Astrocyte (in vitro differentiated cells and primary cell): Measurements from ENCODE around the gene SLITRK1.

Experiments
- EZH2 ChIP-seq: IDR thresholded peaks from 2 replicates; pipeline ENCODE4 v1.6.1; 2012; ENCODE audit warnings: mild to moderate bottlenecking, low read length, inconsistent platforms; ENCODE audit not compliant: insufficient read depth
- TF ChIP-seq, protein P1 (sequence below): IDR thresholded peaks from 2 replicates; pipeline ENCODE4 v1.5.1; 2011; ENCODE audit warnings: low read depth, mild to moderate bottlenecking, inconsistent platforms, low read length, moderate library complexity; ENCODE audit not compliant: insufficient read depth

- TF ChIP-seq, protein P1, sequence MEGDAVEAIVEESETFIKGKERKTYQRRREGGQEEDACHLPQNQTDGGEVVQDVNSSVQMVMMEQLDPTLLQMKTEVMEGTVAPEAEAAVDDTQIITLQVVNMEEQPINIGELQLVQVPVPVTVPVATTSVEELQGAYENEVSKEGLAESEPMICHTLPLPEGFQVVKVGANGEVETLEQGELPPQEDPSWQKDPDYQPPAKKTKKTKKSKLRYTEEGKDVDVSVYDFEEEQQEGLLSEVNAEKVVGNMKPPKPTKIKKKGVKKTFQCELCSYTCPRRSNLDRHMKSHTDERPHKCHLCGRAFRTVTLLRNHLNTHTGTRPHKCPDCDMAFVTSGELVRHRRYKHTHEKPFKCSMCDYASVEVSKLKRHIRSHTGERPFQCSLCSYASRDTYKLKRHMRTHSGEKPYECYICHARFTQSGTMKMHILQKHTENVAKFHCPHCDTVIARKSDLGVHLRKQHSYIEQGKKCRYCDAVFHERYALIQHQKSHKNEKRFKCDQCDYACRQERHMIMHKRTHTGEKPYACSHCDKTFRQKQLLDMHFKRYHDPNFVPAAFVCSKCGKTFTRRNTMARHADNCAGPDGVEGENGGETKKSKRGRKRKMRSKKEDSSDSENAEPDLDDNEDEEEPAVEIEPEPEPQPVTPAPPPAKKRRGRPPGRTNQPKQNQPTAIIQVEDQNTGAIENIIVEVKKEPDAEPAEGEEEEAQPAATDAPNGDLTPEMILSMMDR = no peak
- TF ChIP-seq EZH2 = no peak
These were observed 2.7 kb downstream of the SLITRK1 start for GRCh38 chr13:83879431-83880171.
